Stimulated activated CD4-positive, alpha-beta T cell treated with anti-CD3 and anti-CD28 coated beads, Interleukin-15, amount 100 ng/mL, for 1 hour (primary cell): Measurements from ENCODE around the gene DCAF10.
"Not testable (repeated sequence)": the region's sequence is repeated elsewhere in the genome, so short reads cannot be mapped to it uniquely, and the experiment has no call there.

ENCODE experiments used
- DNase-seq, 2 donors: peaks; one replicate each; pipeline ENCODE4 v3.0.0-alpha.2; 2020; ENCODE audit warnings: low read depth in 1 of 2, low spot score in 1 of 2

Gene DCAF10

DNA sequence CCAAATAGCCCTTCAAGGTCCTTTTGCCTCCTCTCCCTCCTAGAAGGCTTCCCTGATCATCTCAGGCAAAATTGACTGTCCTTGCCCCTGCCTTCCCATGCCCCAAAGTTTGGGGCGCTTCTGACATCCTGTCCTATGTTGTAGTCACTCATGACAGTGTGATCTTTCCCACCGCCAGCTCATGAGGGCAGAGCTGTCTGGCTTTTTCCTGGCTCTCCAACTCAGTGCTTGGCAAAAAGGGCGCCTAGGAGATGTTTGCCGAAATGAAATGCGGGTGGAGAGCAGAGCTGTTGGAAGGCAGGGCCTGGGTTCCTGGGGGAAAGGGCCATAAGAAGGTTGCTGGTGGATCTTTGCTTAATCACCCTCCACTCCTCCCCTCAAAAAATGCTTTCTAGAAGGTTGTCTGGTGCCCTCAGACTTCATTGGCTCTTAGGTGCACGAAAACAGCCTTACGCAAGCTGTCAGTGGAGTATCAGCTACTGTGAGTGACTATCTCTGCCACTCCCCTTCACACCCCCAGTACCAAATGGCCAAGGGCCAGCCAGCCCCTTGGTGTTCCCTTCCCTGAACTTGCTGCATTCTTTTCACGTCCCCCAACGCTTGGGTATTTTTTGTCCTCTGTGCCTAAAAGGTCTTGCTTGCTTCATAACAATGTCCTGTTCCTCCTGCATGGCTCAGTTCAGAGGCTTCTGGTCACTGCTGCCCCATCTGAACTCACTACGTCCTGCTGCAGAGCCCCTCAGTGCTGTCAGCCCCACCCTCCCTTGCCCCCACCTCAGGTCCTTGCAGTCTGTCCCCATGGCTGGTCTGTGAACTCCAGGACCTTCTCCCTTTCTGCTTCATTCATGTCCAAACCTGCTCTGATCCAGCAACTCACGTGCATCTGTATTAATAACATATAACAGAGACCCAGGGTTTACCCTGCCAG lies 106.0 kb downstream of the DCAF10 start:
- no peak for DNase-seq

DNA sequence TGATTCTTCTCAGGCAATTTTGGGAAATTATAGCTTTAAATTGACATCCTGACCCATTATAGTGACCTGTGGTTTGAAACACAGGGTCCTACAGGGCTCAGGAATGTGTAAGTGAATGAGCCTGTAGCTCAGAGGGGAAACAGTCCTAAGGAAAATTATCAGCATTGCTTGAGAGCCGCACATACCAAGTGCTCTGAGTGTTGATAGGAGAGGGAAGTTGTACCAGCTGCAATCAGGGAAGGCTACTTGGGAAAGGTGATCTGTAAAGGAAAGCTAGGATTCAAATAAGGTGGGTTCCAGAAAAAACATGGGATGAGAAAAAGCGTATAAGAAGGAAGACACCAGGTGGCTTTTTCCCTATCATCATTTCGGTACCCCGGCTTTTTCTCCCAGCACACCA lies 107.7 kb downstream of the DCAF10 start:
- no peak for DNase-seq

DNA sequence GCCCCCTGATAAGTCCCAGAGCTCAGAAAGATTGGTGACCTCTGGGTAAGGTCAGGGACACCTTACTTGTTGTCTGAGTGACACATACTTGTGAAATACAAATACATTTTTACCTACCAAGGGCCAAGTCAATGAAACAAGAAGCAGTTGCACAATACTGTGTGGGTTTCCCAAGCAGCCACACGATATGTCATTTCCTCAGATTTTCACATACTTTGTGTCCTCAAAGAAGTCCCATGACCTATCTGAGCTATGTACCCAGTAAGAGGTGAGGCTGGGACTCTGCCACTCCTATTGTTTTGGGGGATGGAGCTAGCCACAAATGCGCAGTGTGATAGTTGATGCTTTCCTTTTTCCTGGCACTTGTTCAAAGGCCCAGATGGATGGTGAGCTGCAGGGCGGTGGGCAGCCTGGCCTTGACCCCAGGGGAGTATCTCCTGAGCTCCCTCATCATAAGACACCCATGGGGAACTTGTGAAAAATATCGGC lies 108.1 kb downstream of the DCAF10 start:
- no peak for DNase-seq

DNA sequence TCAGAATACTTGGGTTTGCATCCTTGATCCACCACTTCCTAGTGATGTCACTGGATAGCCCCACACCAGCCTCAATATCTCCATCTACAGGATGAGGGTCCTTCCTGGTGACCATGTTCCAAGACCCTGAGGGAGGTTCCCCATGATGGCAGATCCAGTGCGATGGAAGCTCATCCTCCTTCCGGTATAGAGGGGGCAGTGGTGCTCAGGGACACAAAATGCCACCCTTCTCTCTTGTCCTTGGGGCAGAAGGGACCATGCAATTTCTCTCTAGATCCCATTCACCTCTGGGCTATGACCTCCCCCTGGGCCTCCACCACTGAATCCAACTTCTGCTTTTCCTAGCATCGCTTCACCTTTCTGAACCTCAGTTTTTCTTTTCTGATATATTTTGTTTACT lies 108.7 kb downstream of the DCAF10 start:
- no peak for DNase-seq

- not testable (repeated sequence) for DNase-seq
Observed at GRCh38 chr9:37909836-37910235, 109.2 kb downstream of the DCAF10 start.

DNA sequence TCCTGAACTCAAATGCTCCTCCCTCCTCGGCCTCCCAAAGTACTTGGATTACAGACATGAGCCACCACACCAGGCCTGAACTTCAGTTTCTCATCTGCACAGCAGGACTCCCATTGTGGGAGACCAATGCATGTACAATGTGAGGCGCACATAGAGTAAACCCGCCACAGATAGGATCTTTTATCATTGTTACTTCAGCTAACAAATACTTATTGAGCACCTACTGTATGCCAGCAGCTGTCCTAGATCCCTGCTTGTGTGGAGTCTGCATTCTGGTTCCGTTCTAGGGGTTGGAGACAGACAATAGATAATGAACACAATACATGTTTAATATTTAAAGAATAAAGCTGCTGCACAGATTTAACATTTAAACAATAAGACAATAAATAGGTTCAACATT lies 109.7 kb downstream of the DCAF10 start:
- DNase-seq = no peak

GRCh38 chr9:37911271-37911681 lies 110.7 kb downstream of the DCAF10 start:
- DNase-seq = no peak

GRCh38 chr9:37913480-37914153 lies 113.0 kb downstream of the DCAF10 start:
- peak; percentile 65 to 67 for DNase-seq

DNA sequence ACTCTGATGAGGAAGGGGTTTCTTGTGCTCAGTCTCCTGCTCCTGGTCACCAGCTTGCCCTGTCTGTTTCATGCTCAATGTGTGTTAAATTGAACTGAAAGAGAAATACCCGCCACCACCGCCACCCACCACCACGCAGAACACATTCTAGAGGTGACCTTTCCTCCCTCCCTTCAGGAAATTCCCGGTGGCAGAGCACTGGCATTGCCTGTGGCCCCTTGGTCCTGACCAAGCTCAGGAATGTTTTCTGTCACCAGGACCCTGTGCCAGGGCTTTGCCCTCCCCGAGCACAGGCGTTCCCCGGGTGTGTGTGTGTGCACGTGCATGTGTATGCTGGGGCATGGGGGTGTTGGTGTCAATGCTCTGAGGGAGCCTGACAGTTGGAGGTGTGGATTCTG lies 113.6 kb downstream of the DCAF10 start:
- DNase-seq = no peak

GRCh38 chr9:37914701-37915358 lies 114.2 kb downstream of the DCAF10 start:
- DNase-seq = no peak

- DNase-seq = no peak
Observed at GRCh38 chr9:37915911-37916470, 115.4 kb downstream of the DCAF10 start.

DNA sequence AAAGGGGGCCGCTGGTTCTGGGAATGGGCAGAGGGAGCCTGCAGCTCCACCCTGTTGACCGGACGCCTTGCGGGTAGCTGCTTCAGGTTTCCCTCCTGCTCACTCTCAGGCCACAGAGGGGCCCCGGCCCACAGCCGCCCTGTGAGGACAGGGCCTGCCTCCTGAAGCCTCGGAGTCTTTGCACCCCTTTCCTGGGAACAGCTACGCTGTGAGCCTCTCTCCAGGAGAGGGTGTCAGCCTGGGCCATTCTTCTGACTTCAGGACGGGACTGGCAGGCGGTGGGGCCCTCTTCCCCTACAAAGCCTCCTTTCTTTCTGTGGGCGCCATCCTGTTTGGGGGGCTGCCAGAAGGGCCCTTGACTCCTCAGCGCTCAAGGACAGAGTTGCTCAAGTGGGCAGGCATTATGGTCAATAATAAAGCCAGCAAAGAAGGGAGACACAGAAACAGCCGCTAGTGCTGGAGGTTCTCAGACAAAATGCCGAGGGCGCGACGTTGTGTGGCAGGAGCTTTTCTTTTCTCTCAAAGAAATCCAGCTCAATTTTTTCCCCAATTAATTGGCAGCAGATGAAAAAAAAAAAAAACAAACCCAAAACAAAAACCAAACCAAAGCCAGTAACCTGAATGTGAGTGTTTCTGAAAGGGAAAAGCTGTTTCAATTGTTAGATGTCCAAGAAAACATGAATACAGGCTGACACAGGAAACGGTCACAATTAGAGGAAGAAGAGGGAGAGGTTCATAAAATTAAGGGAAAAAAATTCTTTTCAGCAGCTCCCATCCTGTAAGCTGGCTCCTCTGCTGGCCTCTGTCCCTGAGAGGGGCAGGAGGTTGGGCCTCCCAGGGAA lies 116.1 kb downstream of the DCAF10 start:
- no peak for DNase-seq
